HUDEP-2 (cell line): ENCODE results near the gene MVB12B.

Source experiments
- DNase-seq, 76 experiments: peaks; one replicate each; lab custom pipeline; 2025; ENCODE audit not compliant: unreplicated experiment in 76 of 76; lab: John Stamatoyannopoulos, UW

Gene MVB12B

DNA sequence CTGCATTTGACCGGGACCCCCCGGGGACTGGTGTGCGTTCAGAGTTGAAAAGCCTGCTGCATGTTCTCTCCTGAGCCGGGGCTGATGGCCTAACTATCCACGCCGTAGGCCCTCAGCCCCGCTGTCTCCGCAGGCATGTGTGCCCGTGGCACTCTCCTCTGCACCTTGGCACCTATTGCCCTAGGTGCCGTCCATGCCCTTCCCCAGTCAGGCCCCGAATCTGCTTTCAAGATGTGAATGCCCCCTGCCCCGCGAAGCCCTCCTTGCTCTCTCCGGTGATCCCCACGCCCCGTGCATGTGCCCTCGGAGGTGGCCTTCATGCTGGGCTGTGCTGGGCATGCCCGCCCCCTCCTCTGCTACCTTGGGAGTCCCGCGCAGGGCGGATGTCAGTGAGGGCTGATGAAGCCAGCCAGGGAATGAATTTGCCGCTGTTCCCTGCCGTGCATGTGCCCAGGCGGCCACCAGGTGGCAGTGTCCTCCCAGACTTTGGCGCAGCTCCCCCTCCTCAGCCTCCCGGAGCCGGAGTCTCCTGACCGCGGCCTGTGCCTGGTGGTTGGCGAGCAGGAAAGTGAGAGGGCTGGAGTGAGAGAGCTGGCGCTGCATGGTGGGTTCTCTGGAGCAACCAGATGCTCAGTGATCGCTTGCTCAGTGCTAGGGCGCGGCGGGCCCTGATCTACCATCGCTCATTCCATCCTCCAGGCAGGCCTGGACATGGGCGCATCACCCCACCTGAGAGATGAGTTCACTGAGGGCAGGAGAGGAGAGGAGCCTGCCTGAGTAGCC, 174.2 kb downstream of the MVB12B start:
- DNase-seq = peak in 38 of 76 experiments; percentile 2 to 42 (median 24)

DNA sequence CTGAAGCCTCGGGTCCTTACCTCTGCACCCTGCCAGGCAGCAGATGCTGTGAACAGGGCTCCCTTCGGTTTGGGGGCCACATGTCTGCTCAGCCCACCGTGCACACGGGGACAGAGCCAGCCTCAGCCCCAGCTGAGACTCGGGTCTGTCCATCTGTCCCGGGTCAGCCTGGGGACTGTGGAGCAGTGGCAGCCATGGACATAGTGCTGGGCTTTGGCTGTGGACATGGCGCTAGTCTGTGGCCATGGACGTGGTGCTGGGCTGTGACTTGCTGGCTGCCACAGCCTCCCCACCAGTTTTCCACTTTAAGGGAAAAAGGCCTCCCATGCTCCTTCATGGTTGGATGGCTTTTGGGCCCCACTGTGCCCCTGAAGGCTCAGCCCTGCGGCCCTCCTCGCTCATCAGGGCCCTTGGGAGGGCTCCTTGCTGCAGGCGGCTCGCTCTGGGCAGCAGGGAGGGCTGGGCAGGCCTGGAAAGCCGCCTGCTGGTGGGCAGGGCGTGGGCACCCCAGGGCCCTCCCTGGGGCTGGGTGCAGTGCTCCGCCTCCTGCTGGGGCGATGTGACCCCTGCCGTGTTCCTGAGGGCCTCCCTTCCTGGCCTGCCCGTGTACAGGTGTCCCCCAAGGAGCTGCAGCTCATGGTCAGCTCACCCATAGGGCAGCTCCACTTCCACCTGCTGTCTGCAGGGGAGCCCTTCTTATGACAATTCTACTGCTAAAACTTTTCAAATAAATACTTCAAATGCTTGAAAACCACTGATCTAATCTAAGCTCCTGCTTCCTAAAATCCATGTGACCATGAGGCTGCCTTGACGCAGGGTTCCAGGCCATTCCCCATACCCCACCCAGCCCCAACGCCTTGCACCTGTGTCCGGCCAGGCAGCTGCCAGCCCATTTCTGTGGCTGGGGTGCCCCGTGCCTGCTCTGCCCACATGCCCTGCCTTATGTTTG, 175.0 kb downstream of the MVB12B start:
- DNase-seq = no peak

DNA sequence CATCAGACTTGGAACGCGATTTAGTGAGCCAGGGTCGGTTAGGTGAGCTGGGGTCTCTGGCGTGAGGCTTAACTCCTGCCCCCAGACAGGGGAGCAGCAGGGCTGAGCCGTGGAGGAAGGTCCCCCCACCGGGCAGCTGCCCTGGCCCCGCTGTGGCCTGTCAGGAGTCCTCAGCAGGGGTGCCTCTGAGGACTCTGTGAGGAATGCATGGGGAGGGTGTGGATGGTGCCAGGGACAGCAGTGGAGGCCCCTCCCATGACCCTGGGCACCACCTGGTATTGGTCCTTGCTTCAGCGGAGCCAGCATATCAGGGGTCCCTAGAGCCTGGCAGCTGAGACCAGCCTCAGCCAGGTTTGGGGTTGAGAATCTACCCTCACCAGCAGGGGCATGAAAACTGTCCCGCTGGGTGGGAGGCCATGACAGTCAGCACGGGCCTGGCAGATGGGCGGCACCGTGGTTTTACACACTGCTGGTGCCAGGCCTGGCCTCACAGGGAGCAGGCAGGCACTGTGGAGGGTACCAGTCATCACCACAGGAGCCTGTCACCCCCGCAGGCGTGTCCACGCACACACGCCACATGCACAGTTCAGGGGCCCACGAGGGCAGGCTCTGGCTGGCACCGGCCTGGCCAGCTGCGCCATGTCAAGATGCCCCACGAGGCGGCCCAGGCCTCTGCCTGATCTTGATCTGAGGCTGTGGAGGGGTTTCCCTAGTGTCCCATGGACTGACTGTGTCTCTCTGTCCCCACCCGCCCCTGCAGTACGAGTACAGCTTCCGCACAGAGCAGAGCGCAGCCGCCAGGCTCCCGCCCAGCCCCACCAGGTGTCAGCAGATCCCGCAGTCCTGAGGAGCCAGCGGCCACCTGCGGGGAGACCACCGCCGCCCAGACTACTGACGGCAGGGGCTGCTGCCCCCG, 176.0 kb downstream of the MVB12B start:
- DNase-seq = no peak

DNA sequence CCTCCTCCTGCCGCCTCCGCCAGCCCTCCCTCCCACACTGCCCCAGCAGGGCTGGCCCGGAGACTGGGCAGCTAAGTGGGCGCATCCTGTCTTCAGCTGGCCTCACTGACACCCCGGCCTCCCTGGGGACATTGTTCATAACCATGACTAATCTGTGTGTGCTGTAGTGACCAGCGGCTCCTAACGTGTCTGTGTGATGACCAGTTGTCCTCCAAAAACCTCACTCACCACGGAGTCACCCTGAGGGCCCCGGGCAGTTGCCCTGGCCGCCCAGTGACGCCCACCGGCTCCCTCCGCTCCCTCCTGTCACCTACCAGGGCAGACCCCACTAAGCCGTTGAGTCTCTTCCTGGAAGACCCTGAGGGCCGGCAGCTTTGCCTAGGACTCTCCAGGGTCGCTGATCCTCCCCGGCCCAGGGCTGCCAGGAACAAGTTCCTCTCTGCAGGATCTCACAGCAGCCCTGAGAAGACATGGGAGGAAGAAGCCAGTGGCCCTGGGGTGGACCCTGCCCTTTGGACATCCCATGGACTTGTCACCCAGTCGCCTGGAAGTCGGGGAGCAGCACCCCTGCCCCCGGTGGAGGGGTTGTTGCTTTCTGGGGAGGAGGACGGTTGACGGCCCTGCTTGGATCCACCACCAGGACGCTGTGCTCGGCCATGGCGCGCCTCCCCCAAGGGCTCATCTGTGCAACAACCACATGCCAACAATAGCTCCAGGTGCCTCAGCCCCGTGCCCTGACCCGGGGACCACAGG, 176.9 kb downstream of the MVB12B start:
- DNase-seq = no peak

DNA sequence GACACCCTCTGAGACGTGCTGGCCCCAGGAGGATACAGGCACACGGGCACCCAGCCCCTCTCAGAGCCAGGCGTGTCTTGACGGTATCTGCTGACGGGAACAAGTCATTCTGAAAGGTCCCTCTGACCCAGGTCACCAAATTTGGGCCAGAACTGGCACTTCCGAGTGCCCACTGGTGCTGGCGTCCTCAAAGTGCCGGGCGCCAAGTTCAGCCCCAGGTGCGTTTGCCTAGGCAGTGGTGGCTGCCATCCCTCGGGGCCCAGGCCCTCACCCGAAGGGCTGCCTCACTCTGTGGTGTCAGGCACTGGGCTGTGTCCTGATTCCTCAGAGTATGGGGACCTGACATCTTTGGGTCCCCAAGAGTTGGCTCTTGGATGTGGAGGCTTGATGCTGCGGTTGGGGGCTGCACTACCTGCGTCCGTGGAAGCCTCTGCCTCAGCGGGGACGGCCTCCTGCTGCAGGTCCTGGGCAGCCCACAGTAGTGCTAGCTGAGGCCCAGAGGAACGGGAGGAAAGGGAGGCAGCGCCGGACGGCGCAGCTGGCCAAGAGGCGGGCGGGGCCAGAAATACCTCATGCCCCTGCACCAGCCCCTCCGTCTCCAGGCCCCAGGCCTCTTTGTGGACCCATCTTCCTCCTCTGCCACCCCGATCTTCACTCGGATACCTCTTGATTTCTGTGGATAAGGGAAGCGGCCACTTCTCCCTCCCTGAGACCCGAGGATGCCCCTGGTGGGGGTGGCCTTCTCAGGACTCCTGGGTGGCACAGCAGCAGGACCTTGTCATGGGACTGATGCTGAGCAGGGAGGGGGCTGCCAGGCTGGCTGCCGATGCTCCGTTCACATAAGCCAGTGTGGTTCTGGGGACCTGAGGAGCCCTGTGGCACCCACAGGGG, 177.7 kb downstream of the MVB12B start:
- no peak for DNase-seq

DNA sequence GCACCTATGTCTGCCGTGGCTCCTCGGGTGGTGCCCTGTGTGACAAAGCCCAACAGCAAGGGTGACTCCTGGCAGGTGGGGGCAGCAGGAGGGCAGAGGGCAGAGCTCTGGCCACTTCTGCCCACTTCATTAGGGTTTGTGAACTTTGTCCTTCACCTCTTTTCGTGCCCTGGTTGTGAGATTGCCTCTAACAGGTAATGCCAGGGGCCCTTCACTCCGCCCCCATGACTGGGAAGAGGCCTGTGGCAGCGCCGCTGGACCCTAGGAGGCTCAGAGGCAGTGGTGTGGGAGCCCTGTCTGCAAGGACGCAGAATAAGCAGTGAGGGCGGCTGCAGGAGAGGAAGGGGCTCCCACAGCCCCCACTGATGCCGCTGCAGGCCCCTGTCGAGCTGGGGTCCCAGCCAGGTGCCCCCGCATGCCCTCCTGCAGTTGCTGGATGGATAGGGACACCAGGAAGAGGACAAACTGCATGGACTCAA, 178.4 kb downstream of the MVB12B start:
- no peak for DNase-seq

DNA sequence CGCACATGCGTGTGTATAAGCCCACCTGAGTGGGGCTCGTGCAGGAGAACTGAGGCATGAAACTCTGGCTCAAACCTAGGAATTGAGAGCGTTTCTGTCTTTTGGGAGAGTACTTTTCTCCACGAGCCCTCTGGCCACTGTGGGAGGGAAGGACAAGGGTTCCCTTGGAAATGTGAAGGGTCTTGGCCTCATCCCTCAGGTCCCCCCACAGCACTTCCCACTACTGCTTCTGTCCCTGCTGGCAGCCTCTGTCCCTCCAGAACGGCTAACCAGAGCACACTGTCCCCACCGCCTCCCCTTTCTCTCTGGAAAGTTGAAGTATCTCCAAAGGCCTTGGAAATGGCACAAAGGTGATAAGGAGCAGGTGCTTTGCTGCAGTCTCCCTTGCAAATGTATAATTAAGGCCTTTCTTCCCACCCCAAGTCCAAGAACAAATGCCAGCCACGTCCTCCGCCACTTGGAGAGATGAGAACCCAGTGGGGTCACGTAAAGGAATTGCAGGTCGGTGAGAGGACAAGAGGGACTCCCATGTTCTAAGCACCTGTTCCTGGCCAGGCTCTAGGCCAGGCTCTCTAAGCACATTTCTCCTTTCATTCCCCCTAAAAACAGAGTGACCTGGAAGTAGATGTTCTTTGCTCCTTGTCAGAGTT, 179.2 kb downstream of the MVB12B start:
- DNase-seq = no peak

DNA sequence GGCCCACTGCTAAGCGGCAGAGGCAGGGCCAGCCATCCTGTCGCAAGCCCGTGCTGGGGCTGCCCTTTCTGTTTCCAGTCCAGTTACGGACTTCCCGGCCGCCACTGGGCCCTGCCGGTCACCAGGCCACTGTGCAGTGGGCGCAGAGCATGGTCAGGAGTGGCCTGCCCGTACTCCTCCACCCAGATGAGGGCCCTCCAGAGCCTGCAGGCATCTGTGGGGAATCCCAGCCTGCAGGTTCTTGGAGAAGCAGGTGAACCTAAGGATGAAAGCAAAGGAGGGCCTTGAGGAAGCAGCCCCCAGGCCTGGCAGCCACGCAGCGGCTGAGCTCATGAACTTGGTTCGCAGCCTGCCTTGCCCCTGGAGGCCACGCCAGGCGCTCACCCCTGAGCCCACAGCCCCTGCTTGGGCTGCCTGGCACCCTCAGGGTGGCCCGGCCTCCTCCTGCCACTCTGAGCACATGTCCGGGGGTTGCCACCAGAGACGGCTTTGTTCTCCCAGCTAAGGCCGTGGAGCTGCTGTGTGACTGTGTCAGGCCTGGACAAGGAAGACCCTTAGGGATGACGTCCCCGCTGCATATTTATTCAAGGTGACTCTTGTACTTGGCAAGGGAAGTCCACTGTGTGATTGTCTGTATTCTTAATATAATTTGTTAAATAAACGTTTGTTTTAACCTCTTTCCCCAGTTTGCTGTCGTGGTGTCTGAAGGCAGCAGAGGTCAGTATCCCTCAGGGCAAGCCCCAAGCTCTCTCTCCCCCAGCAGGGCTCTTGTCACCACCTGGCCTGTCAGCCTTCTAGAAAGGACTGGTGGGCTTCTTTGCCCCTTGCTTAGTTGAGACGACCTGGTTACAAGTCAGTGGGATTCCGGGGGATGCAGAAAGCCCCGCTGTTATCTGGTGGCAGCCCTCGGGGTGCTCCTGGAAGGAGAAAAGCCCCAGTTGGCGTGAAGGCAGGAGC, 180.0 kb downstream of the MVB12B start:
- DNase-seq = no peak

DNA sequence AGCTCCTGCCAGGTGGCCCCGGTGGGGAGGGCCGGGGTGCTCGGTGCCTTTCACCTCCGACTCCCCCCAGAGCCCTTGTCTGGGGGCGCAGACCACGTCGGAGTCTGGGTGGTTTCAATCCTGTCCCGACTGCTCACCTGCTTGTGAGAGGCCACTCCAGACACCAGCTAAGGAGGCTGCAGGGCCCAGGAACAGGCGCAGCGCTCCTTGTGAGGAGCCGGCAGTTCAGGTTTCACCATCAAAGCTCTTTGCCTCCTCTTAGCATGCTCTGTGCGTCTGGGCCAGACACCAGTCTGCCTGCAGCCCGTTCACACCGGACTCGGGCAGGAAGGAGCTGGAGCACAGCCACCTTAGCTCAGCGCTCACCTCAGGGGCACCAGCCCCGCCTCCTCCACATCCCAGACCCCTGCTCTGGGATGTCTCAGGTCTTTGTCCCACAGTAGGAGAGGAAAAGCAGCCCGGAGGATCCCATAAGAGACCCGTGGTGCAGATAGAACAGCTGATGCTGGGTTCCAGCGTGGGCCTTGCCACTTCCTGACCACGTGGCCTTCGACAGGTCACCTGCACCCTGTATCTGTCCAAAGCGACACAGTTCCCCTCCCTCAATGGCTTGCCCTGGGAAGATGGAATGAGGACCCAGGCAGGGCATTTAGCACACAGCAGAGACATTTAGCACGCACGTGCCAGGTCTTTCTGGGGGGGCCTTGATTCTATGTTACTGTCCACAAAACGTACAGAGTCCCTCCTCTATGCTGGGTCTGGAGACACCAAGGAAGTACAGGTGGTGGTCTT, 180.9 kb downstream of the MVB12B start:
- no peak for DNase-seq

DNA sequence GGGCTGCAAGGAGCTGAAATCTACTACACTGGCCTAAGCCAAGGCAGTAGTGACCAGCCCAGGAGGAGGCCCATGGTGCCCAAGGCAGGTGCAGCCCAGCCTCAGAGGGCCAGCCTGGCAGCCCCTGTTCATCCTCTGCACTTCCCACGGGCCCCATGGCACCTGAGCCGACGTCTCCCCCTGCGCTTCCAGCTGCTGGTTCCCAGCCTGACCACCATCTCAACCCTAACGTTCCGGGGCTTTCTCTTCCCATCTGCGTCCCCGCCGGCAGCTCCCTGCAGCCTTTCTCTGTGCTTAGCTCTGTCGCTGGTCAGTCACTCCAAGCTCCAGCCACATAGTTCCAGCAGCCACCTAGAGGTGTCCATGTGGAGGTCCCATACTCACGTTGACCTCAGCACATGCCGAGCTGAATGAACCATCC, 181.6 kb downstream of the MVB12B start:
- no peak for DNase-seq

DNA sequence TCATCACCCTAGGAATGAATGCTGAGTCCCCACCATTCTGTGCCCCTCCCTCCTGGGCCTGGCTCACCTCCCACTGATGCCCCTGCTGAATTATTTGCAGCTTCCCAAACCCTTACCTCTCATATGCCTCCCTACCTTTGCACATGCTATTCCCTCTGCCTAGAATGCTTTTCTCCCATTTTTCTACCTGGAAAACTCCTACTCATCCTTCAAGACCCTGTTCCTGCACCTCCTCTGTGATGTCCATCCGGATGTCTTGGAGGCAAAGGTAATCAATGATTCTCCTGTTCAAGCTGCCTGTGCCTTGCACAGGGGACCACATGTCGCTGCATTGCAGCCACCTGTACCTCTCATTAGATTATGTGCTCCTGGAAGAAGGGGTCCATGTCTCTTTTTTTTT, 182.3 kb downstream of the MVB12B start:
- DNase-seq = no peak

DNA sequence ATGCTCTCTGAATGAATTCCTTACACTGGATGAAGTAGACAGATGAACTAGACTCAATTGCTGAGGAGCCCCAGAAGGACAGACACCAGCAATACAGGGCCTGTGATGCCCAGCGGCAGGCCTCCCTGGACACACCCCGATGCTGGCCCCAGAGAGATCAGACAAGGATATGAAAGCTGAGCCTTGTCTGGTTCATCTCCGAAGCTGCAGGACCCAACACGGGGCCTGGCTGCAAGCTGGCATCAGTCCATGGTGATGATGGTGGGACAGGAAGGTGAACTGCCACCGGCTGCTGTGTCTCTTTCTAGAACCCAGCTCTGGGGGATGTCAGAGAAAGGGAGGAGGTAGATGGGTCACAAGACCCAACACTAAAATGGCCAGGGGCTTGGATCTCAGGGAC, 183.1 kb downstream of the MVB12B start:
- DNase-seq = no peak

DNA sequence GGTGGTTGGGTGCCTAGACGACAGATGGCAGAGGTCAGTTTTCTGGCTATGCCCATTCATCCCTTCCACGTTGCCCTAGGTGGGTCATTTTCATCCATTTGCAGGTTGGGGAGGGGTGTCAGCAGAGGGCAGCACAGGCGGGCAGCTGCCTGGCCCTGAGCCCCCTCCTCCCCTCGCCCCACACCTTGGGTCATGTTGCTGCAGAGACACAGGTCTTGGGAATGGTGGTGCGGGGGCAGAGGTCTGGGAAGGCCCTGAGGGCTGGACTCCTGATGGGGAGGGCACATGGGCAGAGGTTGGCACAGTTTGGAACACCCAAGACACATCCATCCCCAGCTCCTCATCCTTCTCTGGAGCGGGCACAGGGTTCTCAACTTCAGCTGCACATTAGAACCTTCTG, 183.9 kb downstream of the MVB12B start:
- DNase-seq = no peak

DNA sequence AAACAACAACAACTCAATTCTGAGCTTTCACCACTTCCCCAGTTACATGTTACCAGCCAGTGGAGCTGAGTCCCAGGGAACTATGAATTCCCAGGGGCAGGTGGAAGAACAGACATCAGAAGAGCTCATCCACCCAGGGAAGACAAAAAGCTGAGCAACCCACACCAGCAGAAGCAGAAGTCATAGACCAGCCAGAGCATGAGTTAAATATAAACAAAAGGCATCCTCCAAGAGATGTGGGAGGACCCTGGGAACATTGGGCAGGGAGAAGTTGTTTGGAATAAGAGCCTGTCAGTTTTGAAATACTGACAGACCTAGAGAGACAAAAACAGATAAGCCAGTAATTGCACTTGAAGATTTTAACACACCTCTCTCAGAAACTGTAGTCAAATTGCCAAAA, 184.8 kb downstream of the MVB12B start:
- no peak for DNase-seq

DNA sequence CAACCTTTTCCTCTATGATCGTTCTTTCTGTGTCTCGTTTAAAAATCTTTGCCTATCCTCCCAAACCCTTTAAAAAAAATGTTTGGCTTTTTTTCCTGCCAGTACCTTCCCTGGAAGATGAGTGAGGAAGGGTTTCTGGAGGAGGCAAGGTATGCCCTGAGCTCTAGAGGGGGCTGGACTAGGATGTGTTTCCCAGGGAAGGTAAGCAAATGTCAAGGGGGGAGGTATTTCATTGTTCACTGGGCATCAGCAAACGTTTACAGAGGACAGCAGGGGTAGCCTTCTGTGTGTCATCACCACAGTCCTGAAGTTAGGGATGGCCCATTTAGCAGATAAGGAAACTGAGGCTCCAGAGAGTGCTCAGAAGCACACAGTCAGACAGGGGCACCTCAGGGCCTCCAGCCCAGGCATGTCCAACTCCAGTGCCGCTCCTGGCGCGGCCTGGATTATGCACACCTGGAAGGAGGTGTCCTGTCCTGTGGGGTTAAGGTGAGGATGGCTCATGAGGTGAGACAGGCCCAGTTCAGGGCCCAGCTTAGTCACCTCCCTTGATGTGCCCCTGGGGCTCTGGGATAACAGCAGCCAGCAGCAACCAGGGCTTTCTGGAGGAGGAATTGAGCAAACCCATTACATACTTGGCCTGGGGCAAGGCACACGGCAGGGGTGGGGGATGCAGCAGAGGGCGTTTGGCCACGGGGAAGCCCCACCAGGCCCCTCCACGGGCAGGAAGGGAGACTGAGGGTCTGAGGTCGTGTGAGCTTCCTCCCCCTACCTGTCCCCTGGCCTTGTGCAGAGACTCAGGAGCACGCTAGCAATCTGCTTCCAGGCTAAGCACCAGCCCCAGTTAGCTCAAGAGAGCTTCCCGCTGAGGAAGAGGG, 186.8 kb downstream of the MVB12B start:
- no peak for DNase-seq
